Breast epithelium (tissue), 4 donors: ENCODE measurements around the gene BRPF3. TPM values are rescaled to one million over a fixed set of nuclear protein-coding genes. Genes with fewer than 3 reads are reported as not detected.

ENCODE experiments used
- DNase-seq, 2 donors: peaks; one replicate each; pipeline ENCODE4 v3.0.0-alpha.2; 2019; ENCODE audit warnings: low spot score in 2 of 2
- H3K27ac ChIP-seq, 2 donors: fragments of 200-600 bp; sonication (generic) in 1 of 2; one replicate each; pipeline ENCODE4 v1.5.1; 2016 to 2019; ENCODE audit warnings: mild to moderate bottlenecking in 1 of 2
- H3K27me3 ChIP-seq, 2 donors: fragments of 200-600 bp; sonication (generic) in 1 of 2; one replicate each; pipeline versions ENCODE4 v1.5.1 to v1.6.0; 2017 to 2019; ENCODE audit warnings: control low read depth in 1 of 2, mild to moderate bottlenecking in 1 of 2
- H3K36me3 ChIP-seq: fragments of 200-600 bp; one replicate; pipeline ENCODE4 v1.5.1; 2019
- H3K4me1 ChIP-seq, 2 donors: fragments of 200-600 bp; sonication (generic); one replicate each; pipeline ENCODE4 v1.5.1; 2016 to 2019; ENCODE audit warnings: control low read depth in 1 of 2
- H3K4me3 ChIP-seq, 3 donors: fragments of 200-600 bp; sonication (generic); 1 replicate in 2 of 3; 2 replicates in 1 of 3; pipeline ENCODE4 v1.5.1; 2016 to 2019; ENCODE audit warnings: mild to moderate bottlenecking in 3 of 3, moderate library complexity in 2 of 3
- H3K9me3 ChIP-seq, 2 donors: fragments of 200-600 bp; sonication (generic) in 1 of 2; one replicate each; pipeline ENCODE4 v1.5.1; 2016 to 2019; ENCODE audit warnings: control low read depth in 1 of 2
- POLR2A ChIP-seq: fragments of 450-650 bp; IDR thresholded peaks from one replicate; pipeline ENCODE4 v1.6.1; 2016; ENCODE audit warnings: antibody characterized with exemption, mild to moderate bottlenecking, moderate library complexity
- POLR2AphosphoS5 ChIP-seq, 3 donors: sonication (generic); formaldehyde crosslinking; IDR thresholded peaks; one replicate each; pipeline ENCODE4 v1.6.1; 2017; ENCODE audit warnings: antibody characterized with exemption in 3 of 3
- intact Hi-C: fragments of 100-400 bp; cut with DNase I; formaldehyde crosslinking; loops from one replicate; pipeline ENCODE4 v1.15.1; 2023; ENCODE audit warnings: low total_unique reads
- total RNA-seq, 3 donors: library from RNA; depleted of rRNA; stranded (reverse); fragments of >200 nt; gene quantifications; one replicate each; pipeline ENCODE4 v1.1.0, GENCODE V29; 2016
- TF ChIP-seq, protein P1 (sequence below), 3 donors: fragments of 450-650 bp; IDR thresholded peaks; one replicate each; pipeline ENCODE4 v1.5.1; 2016 to 2017; ENCODE audit warnings: antibody characterized with exemption in 3 of 3, mild to moderate bottlenecking in 3 of 3, moderate library complexity in 3 of 3

Gene BRPF3
- total RNA-seq, result 10 to 100 TPM; 18.9 to 26.5 (median 25.8) TPM

DNA sequence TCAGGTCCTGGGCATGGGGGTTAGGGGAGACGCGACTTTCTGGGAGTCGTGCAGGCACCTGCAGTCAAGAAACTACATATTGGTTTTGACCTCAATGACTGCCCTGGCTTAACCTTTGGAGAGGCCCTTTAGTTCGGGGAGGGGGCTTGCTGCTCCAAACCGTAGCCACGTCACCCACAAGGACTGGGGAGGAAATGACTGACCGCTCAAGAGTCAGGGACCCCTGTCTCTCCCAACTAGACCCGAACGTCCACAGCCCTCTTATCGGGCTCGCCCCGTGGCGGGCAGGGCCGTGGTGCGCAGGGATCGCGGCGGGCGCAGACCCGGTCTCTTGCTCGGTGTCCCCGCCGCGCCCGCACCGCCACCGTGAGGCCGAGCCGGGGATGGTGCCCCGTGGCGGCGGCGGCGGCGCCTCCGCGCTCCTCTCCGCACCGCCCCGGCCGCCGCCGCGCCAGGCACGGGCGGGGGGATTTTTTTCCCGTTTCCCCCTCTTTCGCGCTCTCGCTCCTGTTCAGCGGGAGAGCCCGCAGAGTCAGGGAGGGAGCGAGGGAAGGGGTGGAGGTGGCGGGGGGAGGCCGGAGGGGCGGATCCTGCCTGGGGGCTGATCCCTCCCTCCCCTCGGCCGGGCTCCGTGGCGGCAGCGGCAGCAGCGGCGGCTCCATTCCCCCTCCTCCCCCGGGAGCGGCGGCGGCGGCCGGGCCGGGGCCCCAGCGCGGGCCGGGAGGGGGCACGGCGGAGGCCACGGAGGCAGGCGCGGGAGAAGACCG is at the start of gene BRPF3:
BRPF3 (plus strand) TSS at position 632 of the 767 bp plus-strand sequence. CDS start 3,579 bp downstream, outside the sequence.
- peak within 1 kb of the TSS; percentile 78 to 97 (median 87) for H3K4me3 ChIP-seq
- no peaks in the 10 kb centered on the region for H3K27me3 ChIP-seq
- TF ChIP-seq POLR2A (peak; percentile 22), POLR2AphosphoS5 (IDR thresholded peaks at IDR 0.05) (peak in 2 of 3 donors; percentile 30 to 51)
- TF ChIP-seq, protein P1, sequence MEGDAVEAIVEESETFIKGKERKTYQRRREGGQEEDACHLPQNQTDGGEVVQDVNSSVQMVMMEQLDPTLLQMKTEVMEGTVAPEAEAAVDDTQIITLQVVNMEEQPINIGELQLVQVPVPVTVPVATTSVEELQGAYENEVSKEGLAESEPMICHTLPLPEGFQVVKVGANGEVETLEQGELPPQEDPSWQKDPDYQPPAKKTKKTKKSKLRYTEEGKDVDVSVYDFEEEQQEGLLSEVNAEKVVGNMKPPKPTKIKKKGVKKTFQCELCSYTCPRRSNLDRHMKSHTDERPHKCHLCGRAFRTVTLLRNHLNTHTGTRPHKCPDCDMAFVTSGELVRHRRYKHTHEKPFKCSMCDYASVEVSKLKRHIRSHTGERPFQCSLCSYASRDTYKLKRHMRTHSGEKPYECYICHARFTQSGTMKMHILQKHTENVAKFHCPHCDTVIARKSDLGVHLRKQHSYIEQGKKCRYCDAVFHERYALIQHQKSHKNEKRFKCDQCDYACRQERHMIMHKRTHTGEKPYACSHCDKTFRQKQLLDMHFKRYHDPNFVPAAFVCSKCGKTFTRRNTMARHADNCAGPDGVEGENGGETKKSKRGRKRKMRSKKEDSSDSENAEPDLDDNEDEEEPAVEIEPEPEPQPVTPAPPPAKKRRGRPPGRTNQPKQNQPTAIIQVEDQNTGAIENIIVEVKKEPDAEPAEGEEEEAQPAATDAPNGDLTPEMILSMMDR (IDR thresholded peaks at IDR 0.05), result peak; percentile 40 to 87 (median 42)
- intact Hi-C loops, result loop anchor here (5.0 kb wide), 1 partner anchor 64 kb away; the partner anchor contains the start of gene MAPK13
- H3K27ac ChIP-seq, result peak within 1 kb of the TSS; percentile 97 to 100
- H3K4me1 ChIP-seq, result peaks cover 9 to 10% of the 10 kb centered on the region in 2 donors
- H3K9me3 ChIP-seq, result no peaks in the 10 kb centered on the region
- H3K36me3 ChIP-seq, result peaks cover 5% of the 10 kb centered on the region
- peak; percentile 58 to 76 for DNase-seq

DNA sequence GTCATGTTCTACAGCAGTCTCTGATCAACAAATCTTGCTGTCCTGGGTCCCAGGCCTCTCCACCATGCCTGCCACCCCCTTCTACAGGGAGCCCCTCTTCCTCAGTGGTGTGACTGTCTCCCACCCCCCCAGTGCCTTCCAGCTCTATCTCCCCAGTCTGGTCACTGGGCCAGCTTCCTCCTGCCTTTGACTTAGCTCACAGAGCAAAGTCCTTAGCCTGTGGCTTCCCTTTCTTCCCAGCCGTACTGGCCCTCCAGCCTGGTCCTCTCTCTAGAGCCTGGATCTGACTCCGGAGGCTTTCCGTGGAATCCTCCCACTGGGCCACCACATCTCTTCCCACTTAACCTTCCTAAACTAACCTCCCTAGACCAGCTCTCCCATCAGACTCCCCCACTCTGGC is 49.2 kb upstream of the BRPF3 start:
- no peaks in the 10 kb centered on the region for H3K27me3 ChIP-seq
- intact Hi-C loops, result no loop called here
- DNase-seq, result no peak
- TF ChIP-seq POLR2A (no peak), POLR2AphosphoS5 (IDR thresholded peaks at IDR 0.05) (no peak)
- TF ChIP-seq, protein P1 (IDR thresholded peaks at IDR 0.05), result no peak
- peaks cover 3 to 6% of the 10 kb centered on the region in 2 donors for H3K4me1 ChIP-seq
- H3K9me3 ChIP-seq, result no peaks in the 10 kb centered on the region
- no peaks in the 10 kb centered on the region for H3K36me3 ChIP-seq
- H3K27ac ChIP-seq, result no peak overlapping the region
- no peak overlapping the region for H3K4me3 ChIP-seq

DNA sequence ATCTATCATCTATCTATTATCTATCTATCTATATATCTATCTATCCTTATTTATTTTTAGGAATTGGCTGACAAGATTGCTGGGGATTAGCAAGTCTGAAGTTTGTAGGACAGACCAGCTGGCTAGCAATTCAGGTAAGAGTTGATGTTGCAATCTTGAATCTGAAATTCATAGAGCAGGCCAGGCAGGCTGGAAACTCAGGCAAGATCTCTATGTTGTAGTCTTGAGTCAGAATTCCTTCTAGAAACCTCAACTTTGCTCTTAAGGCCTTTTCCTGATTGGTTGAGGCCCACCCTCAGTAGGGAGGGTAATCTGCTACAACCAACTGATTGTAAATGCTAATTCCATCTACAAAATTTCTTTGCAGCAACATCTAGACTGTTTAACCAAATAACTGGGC is 47.1 kb upstream of the BRPF3 start:
- H3K27me3 ChIP-seq, result no peaks in the 10 kb centered on the region
- no peaks in the 10 kb centered on the region for H3K36me3 ChIP-seq
- peak overlapping the region; percentile 19 to 81 for H3K27ac ChIP-seq
- intact Hi-C loops, result no loop called here
- no peak for DNase-seq
- H3K4me3 ChIP-seq, result no peak overlapping the region
- peaks cover 3 to 6% of the 10 kb centered on the region in 2 donors for H3K4me1 ChIP-seq
- H3K9me3 ChIP-seq, result no peaks in the 10 kb centered on the region
- TF ChIP-seq, protein P1 (IDR thresholded peaks at IDR 0.05), result no peak
- no peak for TF ChIP-seq POLR2A
- TF ChIP-seq POLR2AphosphoS5 (IDR thresholded peaks at IDR 0.05), result no peak

DNA sequence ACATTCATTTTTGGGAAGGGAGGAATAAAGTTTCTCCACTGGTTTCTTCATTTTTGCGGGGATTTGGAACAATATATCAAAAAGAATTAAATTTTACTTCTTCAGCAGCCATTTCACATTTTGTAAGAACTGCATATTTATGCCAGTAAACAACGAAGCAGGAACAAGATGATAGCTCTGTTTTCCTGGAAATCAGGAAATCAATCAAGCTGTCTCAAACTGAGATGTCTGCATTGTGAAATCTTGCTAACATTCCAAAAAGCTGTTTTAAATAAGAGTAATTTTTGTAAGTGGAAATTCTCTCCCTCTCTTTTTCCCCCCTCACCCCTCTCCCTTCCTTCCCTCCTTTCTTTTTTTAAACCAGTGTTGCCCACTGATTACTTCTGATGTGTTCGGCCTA is 46.3 kb upstream of the BRPF3 start:
- peaks cover 3 to 6% of the 10 kb centered on the region in 2 donors for H3K4me1 ChIP-seq
- peak overlapping the region; percentile 19 to 33 for H3K27ac ChIP-seq
- H3K27me3 ChIP-seq, result no peaks in the 10 kb centered on the region
- no peak for DNase-seq
- no peaks in the 10 kb centered on the region for H3K9me3 ChIP-seq
- intact Hi-C loops, result no loop called here
- TF ChIP-seq POLR2AphosphoS5 (IDR thresholded peaks at IDR 0.05) (peak in 1 of 3 donors; percentile 82), POLR2A (no peak)
- no peaks in the 10 kb centered on the region for H3K36me3 ChIP-seq
- H3K4me3 ChIP-seq, result no peak overlapping the region

DNA sequence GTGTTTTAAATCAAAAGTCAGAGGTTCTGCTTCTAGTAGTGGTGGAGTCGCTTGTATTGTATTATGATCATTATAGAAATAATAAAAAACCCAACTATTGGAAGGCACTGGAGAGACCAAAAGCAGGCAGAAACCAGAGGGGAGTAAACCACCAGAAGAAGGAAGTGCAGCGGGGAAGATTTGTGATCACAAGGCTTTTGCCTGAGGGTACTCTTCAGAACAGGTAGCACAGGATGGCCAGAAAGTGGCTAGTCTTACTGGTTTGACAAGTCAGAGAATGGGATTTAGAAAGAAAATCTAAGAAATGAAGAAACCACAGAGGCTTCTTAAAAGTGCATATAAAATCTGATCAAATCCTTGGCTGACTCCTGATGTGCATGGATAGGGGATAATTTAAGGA is 42.3 kb upstream of the BRPF3 start:
- no peak overlapping the region for H3K4me3 ChIP-seq
- TF ChIP-seq, protein P1 (IDR thresholded peaks at IDR 0.05), result no peak
- TF ChIP-seq POLR2AphosphoS5 (IDR thresholded peaks at IDR 0.05), result peak in 2 of 3 donors; percentile 42 to 46
- peak overlapping the region; percentile 46 to 52 for H3K27ac ChIP-seq
- peaks cover 0 to 5% of the 10 kb centered on the region in 2 donors for H3K9me3 ChIP-seq
- intact Hi-C loops, result no loop called here
- peak in 1 of 2 donors; percentile 53 for DNase-seq
- H3K36me3 ChIP-seq, result no peaks in the 10 kb centered on the region
- H3K27me3 ChIP-seq, result no peaks in the 10 kb centered on the region
- H3K4me1 ChIP-seq, result peaks cover 3 to 5% of the 10 kb centered on the region in 2 donors
